Measurements from ENCODE around the gene RBM47.
A peak's percentile ranks its signal among the peaks of the same experiment; 100 is the strongest.

The RBM47 gene

GRCh38 chr4:40575846-40576245 is 53.8 kb downstream of the RBM47 start:
- Histone ChIP-seq H2AFZ (ENCODE audit: low read length) (0 out of 2 replicates have a peak overlapping the region, but pooled peaks have one; percentile 21), H3K4me2 (ENCODE audit: low read depth, low read length, poor library complexity, severe bottlenecking) (no peak overlapping the region), H4K20me1 (ENCODE audit: insufficient read depth, low read length, poor library complexity, severe bottlenecking) (no peaks in the 10 kb centered on the region), H3K9me3 (ENCODE audit: insufficient read depth, low read depth, low read length) (no peaks in the 10 kb centered on the region), H3K4me3 (ENCODE audit: low read length, poor library complexity, severe bottlenecking) (no peak overlapping the region), H3K79me2 (ENCODE audit: insufficient read depth, low read length) (no peaks in the 10 kb centered on the region), H3K36me3 (ENCODE audit: insufficient read depth, low read length) (no peaks in the 10 kb centered on the region), H3F3A (ENCODE audit: low read depth) (no peaks in the 10 kb centered on the region), H3K27me3 (ENCODE audit: insufficient read depth, low read length, poor library complexity, severe bottlenecking) (no peaks in the 10 kb centered on the region), H3K9me2 (replicated peaks; ENCODE audit: low read depth, low read length) (no peaks in the 10 kb centered on the region), H3K4me1 (ENCODE audit: insufficient read depth, low read length, poor library complexity, severe bottlenecking) (no peaks in the 10 kb centered on the region), H3K9ac (ENCODE audit: low read depth, low read length, poor library complexity, severe bottlenecking) (no peak overlapping the region)
- TF ChIP-seq CTCF (conservative IDR thresholded peaks at IDR 0.05; ENCODE audit: low read length), result no peak

- Histone ChIP-seq H3F3A (ENCODE audit: low read depth) (no peaks in the 10 kb centered on the region), H3K9me2 (replicated peaks; ENCODE audit: low read depth, low read length) (no peaks in the 10 kb centered on the region), H3K9me3 (ENCODE audit: insufficient read depth, low read depth, low read length) (no peaks in the 10 kb centered on the region), H3K9ac (ENCODE audit: low read depth, low read length, poor library complexity, severe bottlenecking) (no peak overlapping the region), H2AFZ (ENCODE audit: low read length) (no peak overlapping the region), H3K4me1 (ENCODE audit: insufficient read depth, low read length, poor library complexity, severe bottlenecking) (no peaks in the 10 kb centered on the region), H4K20me1 (ENCODE audit: insufficient read depth, low read length, poor library complexity, severe bottlenecking) (no peaks in the 10 kb centered on the region), H3K36me3 (ENCODE audit: insufficient read depth, low read length) (no peaks in the 10 kb centered on the region), H3K27me3 (ENCODE audit: insufficient read depth, low read length, poor library complexity, severe bottlenecking) (no peaks in the 10 kb centered on the region), H3K4me3 (ENCODE audit: low read length, poor library complexity, severe bottlenecking) (no peak overlapping the region), H3K4me2 (ENCODE audit: low read depth, low read length, poor library complexity, severe bottlenecking) (no peak overlapping the region), H3K79me2 (ENCODE audit: insufficient read depth, low read length) (no peaks in the 10 kb centered on the region)
- no peak for TF ChIP-seq EZH2phosphoT487 (IDR thresholded peaks at IDR 0.05; ENCODE audit: borderline replicate concordance)
- no peak for TF ChIP-seq CTCF (conservative IDR thresholded peaks at IDR 0.05; ENCODE audit: low read length)
Observed at GRCh38 chr4:40573593-40574311, 55.9 kb downstream of the RBM47 start.

- no peaks in the 10 kb centered on the region for H3K36me3 ChIP-seq (ENCODE audit: insufficient read depth, low read length)
- no peaks in the 10 kb centered on the region for H3F3A ChIP-seq (ENCODE audit: low read depth)
- no peaks in the 10 kb centered on the region for H3K27me3 ChIP-seq (ENCODE audit: insufficient read depth, low read length, poor library complexity, severe bottlenecking)
- no peak overlapping the region for H2AFZ ChIP-seq (ENCODE audit: low read length)
- no peaks in the 10 kb centered on the region for H4K20me1 ChIP-seq (ENCODE audit: insufficient read depth, low read length, poor library complexity, severe bottlenecking)
- no peak overlapping the region for H3K4me3 ChIP-seq (ENCODE audit: low read length, poor library complexity, severe bottlenecking)
- H3K79me2 ChIP-seq (ENCODE audit: insufficient read depth, low read length), result no peaks in the 10 kb centered on the region
- H3K4me2 ChIP-seq (ENCODE audit: low read depth, low read length, poor library complexity, severe bottlenecking), result no peak overlapping the region
- no peak overlapping the region for H3K9ac ChIP-seq (ENCODE audit: low read depth, low read length, poor library complexity, severe bottlenecking)
- H3K9me2 ChIP-seq (replicated peaks; ENCODE audit: low read depth, low read length), result no peaks in the 10 kb centered on the region
- H3K4me1 ChIP-seq (ENCODE audit: insufficient read depth, low read length, poor library complexity, severe bottlenecking), result no peaks in the 10 kb centered on the region
- no peak for TF ChIP-seq EZH2phosphoT487 (IDR thresholded peaks at IDR 0.05; ENCODE audit: borderline replicate concordance)
- TF ChIP-seq CTCF (conservative IDR thresholded peaks at IDR 0.05; ENCODE audit: low read length), result no peak
- no peaks in the 10 kb centered on the region for H3K9me3 ChIP-seq (ENCODE audit: insufficient read depth, low read depth, low read length)
Observed at GRCh38 chr4:40572692-40573310, 56.9 kb downstream of the RBM47 start.

Data from Loucy (cell line).